Measurements from ENCODE around the gene DLX5.

Gene DLX5

GRCh38 chr7:97002555-97003261 lies 21.9 kb downstream of the DLX5 start:
- DNase-seq = no peak
- H3K36me3 ChIP-seq = peaks cover 1% of the 10 kb centered on the region
- no peak for TF ChIP-seq CTCF (IDR thresholded peaks at IDR 0.05; ENCODE audit: low read depth, low read length)
- no peak overlapping the region for H3K4me3 ChIP-seq (ENCODE audit: low read depth, low read length)
- no peaks in the 10 kb centered on the region for H3K27me3 ChIP-seq (ENCODE audit: insufficient read depth, low read depth, severe bottlenecking)
- no peaks in the 10 kb centered on the region for H3K9me3 ChIP-seq (ENCODE audit: severe bottlenecking)
- no peak overlapping the region for H3K27ac ChIP-seq

- no peak for DNase-seq
- no peak for TF ChIP-seq CTCF (IDR thresholded peaks at IDR 0.05; ENCODE audit: low read depth, low read length)
- Histone ChIP-seq H3K9me3 (ENCODE audit: severe bottlenecking) (no peaks in the 10 kb centered on the region), H3K4me3 (ENCODE audit: low read depth, low read length) (no peak overlapping the region), H3K27ac (no peak overlapping the region), H3K27me3 (ENCODE audit: insufficient read depth, low read depth, severe bottlenecking) (no peaks in the 10 kb centered on the region), H3K36me3 (no peaks in the 10 kb centered on the region)
These were observed 22.7 kb downstream of the DLX5 start for GRCh38 chr7:97001656-97002554.

- H3K4me3 ChIP-seq (ENCODE audit: low read depth, low read length) = no peak overlapping the region
- TF ChIP-seq CTCF (IDR thresholded peaks at IDR 0.05; ENCODE audit: low read depth, low read length) = no peak
- H3K27ac ChIP-seq = no peak overlapping the region
- no peak for DNase-seq
- H3K36me3 ChIP-seq = no peaks in the 10 kb centered on the region
- H3K9me3 ChIP-seq (ENCODE audit: severe bottlenecking) = no peaks in the 10 kb centered on the region
- H3K27me3 ChIP-seq (ENCODE audit: insufficient read depth, low read depth, severe bottlenecking) = no peaks in the 10 kb centered on the region
These were observed 23.4 kb downstream of the DLX5 start for GRCh38 chr7:97001221-97001620.

- no peak overlapping the region for H3K4me3 ChIP-seq (ENCODE audit: low read depth, low read length)
- no peak for DNase-seq
- no peaks in the 10 kb centered on the region for H3K9me3 ChIP-seq (ENCODE audit: severe bottlenecking)
- no peaks in the 10 kb centered on the region for H3K27me3 ChIP-seq (ENCODE audit: insufficient read depth, low read depth, severe bottlenecking)
- no peaks in the 10 kb centered on the region for H3K36me3 ChIP-seq
- no peak for TF ChIP-seq CTCF (IDR thresholded peaks at IDR 0.05; ENCODE audit: low read depth, low read length)
- no peak overlapping the region for H3K27ac ChIP-seq
These were observed 25.9 kb downstream of the DLX5 start for GRCh38 chr7:96998744-96999143.

- Histone ChIP-seq H3K4me3 (ENCODE audit: low read depth, low read length) (no peak overlapping the region), H3K9me3 (ENCODE audit: severe bottlenecking) (no peaks in the 10 kb centered on the region), H3K36me3 (no peaks in the 10 kb centered on the region), H3K27ac (no peak overlapping the region), H3K27me3 (ENCODE audit: insufficient read depth, low read depth, severe bottlenecking) (no peaks in the 10 kb centered on the region)
- no peak for DNase-seq
- TF ChIP-seq CTCF (IDR thresholded peaks at IDR 0.05; ENCODE audit: low read depth, low read length) = no peak
These were observed 26.3 kb downstream of the DLX5 start for GRCh38 chr7:96998333-96998732.

Measured in WERI-Rb-1 (cell line).